Astrocyte (in vitro differentiated cells and primary cell): ENCODE data around the gene GGCX.

ENCODE experiments used
- EZH2 ChIP-seq: IDR thresholded peaks from 2 replicates; pipeline ENCODE4 v1.6.1; 2012; ENCODE audit warnings: mild to moderate bottlenecking, low read length, inconsistent platforms; ENCODE audit not compliant: insufficient read depth
- TF ChIP-seq, protein P1 (sequence below): IDR thresholded peaks from 2 replicates; pipeline ENCODE4 v1.5.1; 2011; ENCODE audit warnings: low read depth, mild to moderate bottlenecking, inconsistent platforms, low read length, moderate library complexity; ENCODE audit not compliant: insufficient read depth

DNA sequence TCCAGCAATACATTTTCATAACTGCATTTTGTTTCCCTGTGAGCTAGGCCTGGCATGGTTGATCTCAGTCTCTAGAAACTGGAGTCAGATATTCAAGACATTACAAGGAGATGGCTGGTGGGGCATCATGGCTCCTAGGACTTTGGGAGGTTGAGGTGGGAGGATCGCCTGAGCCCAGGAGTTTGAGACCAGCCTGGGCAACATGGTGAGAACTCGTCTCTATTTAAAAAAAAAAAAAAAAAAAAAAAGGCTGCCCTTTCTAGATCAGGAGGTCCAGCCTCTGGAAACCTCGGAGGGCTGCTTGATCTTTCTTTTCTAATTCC is 15.7 kb upstream of the GGCX start:
- TF ChIP-seq, protein P1, sequence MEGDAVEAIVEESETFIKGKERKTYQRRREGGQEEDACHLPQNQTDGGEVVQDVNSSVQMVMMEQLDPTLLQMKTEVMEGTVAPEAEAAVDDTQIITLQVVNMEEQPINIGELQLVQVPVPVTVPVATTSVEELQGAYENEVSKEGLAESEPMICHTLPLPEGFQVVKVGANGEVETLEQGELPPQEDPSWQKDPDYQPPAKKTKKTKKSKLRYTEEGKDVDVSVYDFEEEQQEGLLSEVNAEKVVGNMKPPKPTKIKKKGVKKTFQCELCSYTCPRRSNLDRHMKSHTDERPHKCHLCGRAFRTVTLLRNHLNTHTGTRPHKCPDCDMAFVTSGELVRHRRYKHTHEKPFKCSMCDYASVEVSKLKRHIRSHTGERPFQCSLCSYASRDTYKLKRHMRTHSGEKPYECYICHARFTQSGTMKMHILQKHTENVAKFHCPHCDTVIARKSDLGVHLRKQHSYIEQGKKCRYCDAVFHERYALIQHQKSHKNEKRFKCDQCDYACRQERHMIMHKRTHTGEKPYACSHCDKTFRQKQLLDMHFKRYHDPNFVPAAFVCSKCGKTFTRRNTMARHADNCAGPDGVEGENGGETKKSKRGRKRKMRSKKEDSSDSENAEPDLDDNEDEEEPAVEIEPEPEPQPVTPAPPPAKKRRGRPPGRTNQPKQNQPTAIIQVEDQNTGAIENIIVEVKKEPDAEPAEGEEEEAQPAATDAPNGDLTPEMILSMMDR, result no peak
- TF ChIP-seq EZH2, result no peak
